ENCODE measurements around the gene DNMT1.

- no peak for TF ChIP-seq TAF1 (IDR thresholded peaks at IDR 0.05; ENCODE audit: borderline replicate concordance, low read depth, low read length)
- TF ChIP-seq YY1 (IDR thresholded peaks at IDR 0.05; ENCODE audit: low read depth) = no peak
- TF ChIP-seq SIN3A (IDR thresholded peaks at IDR 0.05; ENCODE audit: borderline replicate concordance, low read depth, low read length) = no peak
- TF ChIP-seq CTCF (IDR thresholded peaks at IDR 0.05) = no peak
- no peak for TF ChIP-seq REST (IDR thresholded peaks at IDR 0.05; ENCODE audit: low read depth, low read length)
- TF ChIP-seq USF1 (IDR thresholded peaks at IDR 0.05; ENCODE audit: borderline replicate concordance, low read depth) = no peak
- no peak; the same call in 1 of the 2 replicates for TF ChIP-seq RAD21 (IDR thresholded peaks at IDR 0.05; ENCODE audit: low read length)
- TF ChIP-seq POLR2AphosphoS5 (IDR thresholded peaks at IDR 0.05; ENCODE audit: low read depth, low read length) = no peak
- TF ChIP-seq EZH2phosphoT487 (IDR thresholded peaks at IDR 0.05; ENCODE audit: borderline replicate concordance, low read depth) = no peak
These were observed 55.6 kb downstream of the DNMT1 start for GRCh38 chr19:10138879-10139795.

Data from SK-N-SH (cell line).